H1 (cell line): ENCODE data around the gene ARHGEF38. TPM values are rescaled to one million over a fixed set of nuclear protein-coding genes. Genes with fewer than 3 reads are reported as not detected.

Experiments
- FOSL1 ChIP-seq: IDR thresholded peaks from 2 replicates; pipeline ENCODE4 v1.6.1; 2011; ENCODE audit warnings: mild to moderate bottlenecking, low read depth, low read length, moderate library complexity; ENCODE audit not compliant: insufficient read depth
- GTF2F1 ChIP-seq: IDR thresholded peaks from 2 replicates; pipeline ENCODE4 v1.6.1; 2012; ENCODE audit warnings: low read depth, low read length, improper control_type of control experiment, borderline replicate concordance
- JUN ChIP-seq: IDR thresholded peaks from 2 replicates; pipeline ENCODE4 v1.6.1; 2011; ENCODE audit warnings: low read depth, mild to moderate bottlenecking, improper control_type of control experiment, low read length
- KDM1A ChIP-seq: fragments of 200-600, 300-600 bp; sonication (generic); IDR thresholded peaks from 2 replicates; pipeline ENCODE4 v1.7.1; 2016; ENCODE audit warnings: mild to moderate bottlenecking, low read length, borderline replicate concordance
- NRF1 ChIP-seq: IDR thresholded peaks from 2 replicates; pipeline ENCODE4 v1.6.1; 2011; ENCODE audit warnings: mild to moderate bottlenecking, low read depth, low read length, improper control_type of control experiment
- POLR2A ChIP-seq, 2 experiments: IDR thresholded peaks; 1 replicate in 1 of 2; 2 replicates in 1 of 2; pipeline ENCODE4 v1.6.1; 2011; ENCODE audit warnings: low read depth in 2 of 2, low read length in 2 of 2, mild to moderate bottlenecking in 2 of 2; ENCODE audit errors: control extremely low read depth in 1 of 2
- POU5F1 ChIP-seq: IDR thresholded peaks from 2 replicates; pipeline ENCODE4 v1.6.1; 2011; ENCODE audit warnings: low read depth, mild to moderate bottlenecking, low read length, moderate library complexity
- RXRA ChIP-seq: IDR thresholded peaks from 2 replicates; pipeline ENCODE4 v1.6.1; 2011; ENCODE audit warnings: low read depth, mild to moderate bottlenecking, low read length, moderate library complexity; ENCODE audit not compliant: insufficient read depth
- SRF ChIP-seq: IDR thresholded peaks from 2 replicates; pipeline ENCODE4 v1.6.1; 2011; ENCODE audit warnings: mild to moderate bottlenecking, low read depth, low read length, moderate library complexity
- polyA plus RNA-seq, 7 experiments: library from polyadenylated mRNA; depleted of rRNA in 3 of 7; stranded (reverse) in 5 of 7; unstranded in 2 of 7; fragments of >200 nt in 5 of 7; fragments of 200-250 nt in 2 of 7; gene quantifications; 1 replicate in 5 of 7; 2 replicates in 1 of 7; 4 replicates in 1 of 7; pipeline versions ENCODE4 v1.2.1 to v1.2.3, GENCODE V29; 2011 to 2013; ENCODE audit warnings: missing spikeins in 2 of 7, mixed read lengths in 2 of 7
- total RNA-seq: library from RNA; stranded (reverse); fragmentation: NEBNext Ultra II Directional; extraction: Animal tissue kit (Norgen Biotek cat#: 25700); gene quantifications from 2 replicates; pipeline ENCODE4 v1.2.1, GENCODE V29; 2021
- TF ChIP-seq, protein P1 (sequence below): IDR thresholded peaks from 2 replicates; pipeline ENCODE4 v1.6.1; 2012; ENCODE audit warnings: low read length, inconsistent platforms
- TF ChIP-seq, protein P2 (sequence below): fragments of 300-600 bp; sonication (generic); IDR thresholded peaks from 2 replicates; pipeline ENCODE4 v1.7.1; 2012; ENCODE audit warnings: low read length, moderate library complexity, mild to moderate bottlenecking, inconsistent platforms; ENCODE audit not compliant: insufficient replicate concordance

Gene ARHGEF38
- total and polyA plus RNA-seq, 2 of the 8 experiments (the other 6 are each of a cell fraction or from before 2014, with no cell fraction given), result not detected

DNA sequence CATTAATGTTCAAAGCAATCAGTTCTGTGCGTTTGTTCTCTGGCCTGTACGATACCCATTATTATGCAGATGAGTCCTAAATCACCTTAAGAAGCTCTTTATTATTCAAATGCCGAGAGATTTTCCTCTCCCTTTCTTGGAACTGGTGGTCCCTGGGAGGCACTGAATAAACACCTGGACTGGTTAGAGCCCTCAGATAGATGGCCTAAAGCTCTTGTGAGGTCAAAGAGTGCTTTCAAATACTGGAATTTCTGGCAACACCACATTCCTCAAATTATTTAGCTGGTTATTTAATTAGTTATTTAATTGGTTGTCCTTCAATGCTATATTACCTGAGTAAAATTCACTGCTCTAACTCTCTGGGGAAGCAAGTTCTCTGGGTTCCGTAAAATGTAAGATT is 3.0 kb downstream of the ARHGEF38 start (continued):
- TF ChIP-seq, protein P1, sequence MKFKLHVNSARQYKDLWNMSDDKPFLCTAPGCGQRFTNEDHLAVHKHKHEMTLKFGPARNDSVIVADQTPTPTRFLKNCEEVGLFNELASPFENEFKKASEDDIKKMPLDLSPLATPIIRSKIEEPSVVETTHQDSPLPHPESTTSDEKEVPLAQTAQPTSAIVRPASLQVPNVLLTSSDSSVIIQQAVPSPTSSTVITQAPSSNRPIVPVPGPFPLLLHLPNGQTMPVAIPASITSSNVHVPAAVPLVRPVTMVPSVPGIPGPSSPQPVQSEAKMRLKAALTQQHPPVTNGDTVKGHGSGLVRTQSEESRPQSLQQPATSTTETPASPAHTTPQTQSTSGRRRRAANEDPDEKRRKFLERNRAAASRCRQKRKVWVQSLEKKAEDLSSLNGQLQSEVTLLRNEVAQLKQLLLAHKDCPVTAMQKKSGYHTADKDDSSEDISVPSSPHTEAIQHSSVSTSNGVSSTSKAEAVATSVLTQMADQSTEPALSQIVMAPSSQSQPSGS, result peak; percentile 77
- TF ChIP-seq JUN (no peak), SRF (no peak), POLR2A (IDR thresholded peaks at IDR 0.05; ENCODE audit: control extremely low read depth in 1 of 2, low read depth in 2 of 2, low read length in 2 of 2) (no peak), NRF1 (no peak), KDM1A (no peak), GTF2F1 (no peak), RXRA (peak; percentile 95), POU5F1 (peak; percentile 100), FOSL1 (no peak)
- TF ChIP-seq, protein P2, sequence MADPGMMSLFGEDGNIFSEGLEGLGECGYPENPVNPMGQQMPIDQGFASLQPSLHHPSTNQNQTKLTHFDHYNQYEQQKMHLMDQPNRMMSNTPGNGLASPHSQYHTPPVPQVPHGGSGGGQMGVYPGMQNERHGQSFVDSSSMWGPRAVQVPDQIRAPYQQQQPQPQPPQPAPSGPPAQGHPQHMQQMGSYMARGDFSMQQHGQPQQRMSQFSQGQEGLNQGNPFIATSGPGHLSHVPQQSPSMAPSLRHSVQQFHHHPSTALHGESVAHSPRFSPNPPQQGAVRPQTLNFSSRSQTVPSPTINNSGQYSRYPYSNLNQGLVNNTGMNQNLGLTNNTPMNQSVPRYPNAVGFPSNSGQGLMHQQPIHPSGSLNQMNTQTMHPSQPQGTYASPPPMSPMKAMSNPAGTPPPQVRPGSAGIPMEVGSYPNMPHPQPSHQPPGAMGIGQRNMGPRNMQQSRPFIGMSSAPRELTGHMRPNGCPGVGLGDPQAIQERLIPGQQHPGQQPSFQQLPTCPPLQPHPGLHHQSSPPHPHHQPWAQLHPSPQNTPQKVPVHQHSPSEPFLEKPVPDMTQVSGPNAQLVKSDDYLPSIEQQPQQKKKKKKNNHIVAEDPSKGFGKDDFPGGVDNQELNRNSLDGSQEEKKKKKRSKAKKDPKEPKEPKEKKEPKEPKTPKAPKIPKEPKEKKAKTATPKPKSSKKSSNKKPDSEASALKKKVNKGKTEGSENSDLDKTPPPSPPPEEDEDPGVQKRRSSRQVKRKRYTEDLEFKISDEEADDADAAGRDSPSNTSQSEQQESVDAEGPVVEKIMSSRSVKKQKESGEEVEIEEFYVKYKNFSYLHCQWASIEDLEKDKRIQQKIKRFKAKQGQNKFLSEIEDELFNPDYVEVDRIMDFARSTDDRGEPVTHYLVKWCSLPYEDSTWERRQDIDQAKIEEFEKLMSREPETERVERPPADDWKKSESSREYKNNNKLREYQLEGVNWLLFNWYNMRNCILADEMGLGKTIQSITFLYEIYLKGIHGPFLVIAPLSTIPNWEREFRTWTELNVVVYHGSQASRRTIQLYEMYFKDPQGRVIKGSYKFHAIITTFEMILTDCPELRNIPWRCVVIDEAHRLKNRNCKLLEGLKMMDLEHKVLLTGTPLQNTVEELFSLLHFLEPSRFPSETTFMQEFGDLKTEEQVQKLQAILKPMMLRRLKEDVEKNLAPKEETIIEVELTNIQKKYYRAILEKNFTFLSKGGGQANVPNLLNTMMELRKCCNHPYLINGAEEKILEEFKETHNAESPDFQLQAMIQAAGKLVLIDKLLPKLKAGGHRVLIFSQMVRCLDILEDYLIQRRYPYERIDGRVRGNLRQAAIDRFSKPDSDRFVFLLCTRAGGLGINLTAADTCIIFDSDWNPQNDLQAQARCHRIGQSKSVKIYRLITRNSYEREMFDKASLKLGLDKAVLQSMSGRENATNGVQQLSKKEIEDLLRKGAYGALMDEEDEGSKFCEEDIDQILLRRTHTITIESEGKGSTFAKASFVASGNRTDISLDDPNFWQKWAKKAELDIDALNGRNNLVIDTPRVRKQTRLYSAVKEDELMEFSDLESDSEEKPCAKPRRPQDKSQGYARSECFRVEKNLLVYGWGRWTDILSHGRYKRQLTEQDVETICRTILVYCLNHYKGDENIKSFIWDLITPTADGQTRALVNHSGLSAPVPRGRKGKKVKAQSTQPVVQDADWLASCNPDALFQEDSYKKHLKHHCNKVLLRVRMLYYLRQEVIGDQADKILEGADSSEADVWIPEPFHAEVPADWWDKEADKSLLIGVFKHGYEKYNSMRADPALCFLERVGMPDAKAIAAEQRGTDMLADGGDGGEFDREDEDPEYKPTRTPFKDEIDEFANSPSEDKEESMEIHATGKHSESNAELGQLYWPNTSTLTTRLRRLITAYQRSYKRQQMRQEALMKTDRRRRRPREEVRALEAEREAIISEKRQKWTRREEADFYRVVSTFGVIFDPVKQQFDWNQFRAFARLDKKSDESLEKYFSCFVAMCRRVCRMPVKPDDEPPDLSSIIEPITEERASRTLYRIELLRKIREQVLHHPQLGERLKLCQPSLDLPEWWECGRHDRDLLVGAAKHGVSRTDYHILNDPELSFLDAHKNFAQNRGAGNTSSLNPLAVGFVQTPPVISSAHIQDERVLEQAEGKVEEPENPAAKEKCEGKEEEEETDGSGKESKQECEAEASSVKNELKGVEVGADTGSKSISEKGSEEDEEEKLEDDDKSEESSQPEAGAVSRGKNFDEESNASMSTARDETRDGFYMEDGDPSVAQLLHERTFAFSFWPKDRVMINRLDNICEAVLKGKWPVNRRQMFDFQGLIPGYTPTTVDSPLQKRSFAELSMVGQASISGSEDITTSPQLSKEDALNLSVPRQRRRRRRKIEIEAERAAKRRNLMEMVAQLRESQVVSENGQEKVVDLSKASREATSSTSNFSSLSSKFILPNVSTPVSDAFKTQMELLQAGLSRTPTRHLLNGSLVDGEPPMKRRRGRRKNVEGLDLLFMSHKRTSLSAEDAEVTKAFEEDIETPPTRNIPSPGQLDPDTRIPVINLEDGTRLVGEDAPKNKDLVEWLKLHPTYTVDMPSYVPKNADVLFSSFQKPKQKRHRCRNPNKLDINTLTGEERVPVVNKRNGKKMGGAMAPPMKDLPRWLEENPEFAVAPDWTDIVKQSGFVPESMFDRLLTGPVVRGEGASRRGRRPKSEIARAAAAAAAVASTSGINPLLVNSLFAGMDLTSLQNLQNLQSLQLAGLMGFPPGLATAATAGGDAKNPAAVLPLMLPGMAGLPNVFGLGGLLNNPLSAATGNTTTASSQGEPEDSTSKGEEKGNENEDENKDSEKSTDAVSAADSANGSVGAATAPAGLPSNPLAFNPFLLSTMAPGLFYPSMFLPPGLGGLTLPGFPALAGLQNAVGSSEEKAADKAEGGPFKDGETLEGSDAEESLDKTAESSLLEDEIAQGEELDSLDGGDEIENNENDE, result peak; percentile 94
